HCT116 (cell line): ENCODE measurements around the gene DFFA.

Experiments
- EZH2phosphoT487 ChIP-seq: fragments of 200-600 bp; IDR thresholded peaks from 2 replicates; pipeline ENCODE4 v1.6.1; 2018; ENCODE audit warnings: antibody characterized with exemption, borderline replicate concordance
- POLR2AphosphoS5 ChIP-seq: IDR thresholded peaks from 2 replicates; pipeline ENCODE4 v1.6.1; 2011; ENCODE audit warnings: mild to moderate bottlenecking, low read depth, low read length, moderate library complexity

DNA sequence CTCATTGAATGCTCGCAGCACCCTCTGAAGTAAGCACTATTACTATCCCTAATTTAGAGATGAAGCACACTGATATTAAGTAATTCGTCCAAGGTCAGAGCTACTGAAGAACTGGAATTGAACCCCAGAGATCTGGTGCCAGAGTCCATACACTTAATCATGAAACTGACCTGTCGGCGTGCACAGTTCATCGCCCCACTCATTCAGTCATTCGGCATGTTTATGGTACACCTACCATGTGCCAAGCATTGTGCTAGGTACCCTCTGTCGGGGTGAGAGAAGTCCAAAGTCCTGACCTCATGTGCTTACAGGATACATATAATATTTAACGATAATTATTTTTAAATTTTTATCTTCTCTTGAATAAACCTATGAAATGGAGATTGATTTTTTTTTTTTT is 47.7 kb downstream of the DFFA start:
- no peak for TF ChIP-seq POLR2AphosphoS5
- no peak for TF ChIP-seq EZH2phosphoT487
